GM23338 (cell line): ENCODE data around the gene UBE2R2. TPM values are rescaled to one million over a fixed set of nuclear protein-coding genes. Genes with fewer than 3 reads are reported as not detected.

Source experiments
- ATAC-seq: fragments of 200-7000 bp; cut with Tn5 transposase; 3 replicates; pipeline ENCODE4 v1.9.1; 2020
- DNase-seq: peaks from one replicate; pipeline ENCODE4 v3.0.0-alpha.2; 2015; ENCODE audit warnings: low spot score
- H2AFZ ChIP-seq: fragments of 200-600 bp; sonication (generic); 2 replicates; pipeline ENCODE4 v1.8.0; 2016; ENCODE audit warnings: antibody characterized with exemption, mild to moderate bottlenecking, moderate library complexity
- H3F3A ChIP-seq: fragments of 200-600 bp; sonication (generic); replicated peaks from 2 replicates; pipeline ENCODE4 v1.8.0; 2017; ENCODE audit warnings: antibody characterized with exemption, mixed run types, low read depth
- H3K27ac ChIP-seq: fragments of 200-600 bp; sonication (generic); 2 replicates; pipeline ENCODE4 v1.6.1; 2016; ENCODE audit warnings: low read depth
- H3K27me3 ChIP-seq: fragments of 200-600 bp; sonication (generic); 2 replicates; pipeline ENCODE4 v1.8.0; 2016; ENCODE audit warnings: mild to moderate bottlenecking, mixed run types, moderate library complexity; ENCODE audit not compliant: insufficient read depth
- H3K36me3 ChIP-seq: fragments of 200-600 bp; sonication (generic); 2 replicates; pipeline ENCODE4 v1.8.0; 2016; ENCODE audit warnings: mild to moderate bottlenecking; ENCODE audit not compliant: insufficient read depth
- H3K4me1 ChIP-seq: fragments of 200-600 bp; sonication (generic); 2 replicates; pipeline ENCODE4 v1.8.0; 2016; ENCODE audit warnings: mild to moderate bottlenecking, moderate library complexity; ENCODE audit not compliant: insufficient read depth
- H3K4me2 ChIP-seq: fragments of 200-600 bp; sonication (generic); 2 replicates; pipeline ENCODE4 v1.7.1; 2017; ENCODE audit warnings: mixed run types
- H3K4me3 ChIP-seq: fragments of 200-600 bp; sonication (generic); 2 replicates; pipeline ENCODE4 v1.6.1; 2016; ENCODE audit warnings: mixed run types
- H3K79me2 ChIP-seq: fragments of 200-600 bp; sonication (generic); replicated peaks from 2 replicates; pipeline ENCODE4 v1.8.0; 2017; ENCODE audit warnings: mild to moderate bottlenecking; ENCODE audit not compliant: insufficient read depth
- H3K9me2 ChIP-seq: fragments of 200-600 bp; sonication (generic); 2 replicates; pipeline ENCODE4 v1.8.0; 2017; ENCODE audit not compliant: insufficient read depth
- H4K20me1 ChIP-seq: fragments of 200-600 bp; sonication (generic); replicated peaks from 2 replicates; pipeline ENCODE4 v1.8.0; 2017; ENCODE audit warnings: mild to moderate bottlenecking; ENCODE audit not compliant: insufficient read depth
- H3K27ac Mint-ChIP-seq: 2 replicates; pipeline ENCODE4 v1.8.0; 2020; ENCODE audit warnings: inconsistent platforms, mild to moderate bottlenecking, moderate library complexity, mixed read lengths
- H3K27me3 Mint-ChIP-seq: 3 replicates; pipeline ENCODE4 v1.8.0; 2022; ENCODE audit warnings: low read depth, mild to moderate bottlenecking, moderate library complexity, mixed read lengths, inconsistent platforms; ENCODE audit not compliant: insufficient read depth, poor library complexity
- H3K36me3 Mint-ChIP-seq: 3 replicates; pipeline ENCODE4 v1.8.0; 2021; ENCODE audit warnings: low read depth, mild to moderate bottlenecking, inconsistent platforms, moderate library complexity, mixed read lengths
- H3K4me1 Mint-ChIP-seq: 3 replicates; pipeline ENCODE4 v1.8.0; 2020; ENCODE audit warnings: mild to moderate bottlenecking, inconsistent platforms, mixed read lengths
- H3K4me3 Mint-ChIP-seq: 3 replicates; pipeline ENCODE4 v1.8.0; 2021; ENCODE audit warnings: moderate library complexity, mild to moderate bottlenecking, inconsistent platforms, mixed read lengths
- H3K9me3 Mint-ChIP-seq: 3 replicates; pipeline ENCODE4 v1.8.0; 2020; ENCODE audit warnings: moderate library complexity, mild to moderate bottlenecking, inconsistent platforms, mixed read lengths
- CREB1 ChIP-seq: fragments of 250-450 bp; sonication (Bioruptor Pico); IDR thresholded peaks from 2 replicates; pipeline ENCODE4 v1.5.0; 2020; ENCODE audit warnings: low read depth, mild to moderate bottlenecking, moderate library complexity
- EZH2phosphoT487 ChIP-seq: fragments of 200-600 bp; sonication (generic); IDR thresholded peaks from one replicate; pipeline ENCODE4 v1.8.1; 2018; ENCODE audit warnings: antibody characterized with exemption; ENCODE audit not compliant: unreplicated experiment
- STAT1 ChIP-seq: IDR thresholded peaks from one replicate; pipeline ENCODE4 v1.6.1; 2016; ENCODE audit warnings: antibody characterized with exemption; ENCODE audit not compliant: unreplicated experiment
- ZNF114 ChIP-seq: fragments of 250-450 bp; sonication (Bioruptor Pico); IDR thresholded peaks from 2 replicates; pipeline ENCODE4 v1.5.0; 2020; ENCODE audit warnings: mild to moderate bottlenecking, moderate library complexity
- ZNF331 ChIP-seq: fragments of 250-450 bp; sonication (Bioruptor Pico); IDR thresholded peaks from 2 replicates; pipeline ENCODE4 v1.5.0; 2020; ENCODE audit warnings: low read depth, mild to moderate bottlenecking, moderate library complexity
- ZNF462 ChIP-seq: fragments of 250-450 bp; sonication (Bioruptor Pico); IDR thresholded peaks from 2 replicates; pipeline ENCODE4 v1.5.0; 2020; ENCODE audit warnings: mild to moderate bottlenecking, moderate library complexity
- polyA plus RNA-seq: library from polyadenylated mRNA; unstranded; fragments of >200 nt; fragmentation: Nextera tagmentation; extraction: Ambion mirVana; gene quantifications from 2 replicates; pipeline ENCODE4 v1.2.1, GENCODE V29; 2016
- total RNA-seq: library from RNA; depleted of rRNA; stranded (reverse); fragments of >200 nt; shearing (Covaris generic); gene quantifications from 2 replicates; pipeline ENCODE4 v1.2.3, GENCODE V29; 2014
- TF ChIP-seq, protein P1 (sequence below): IDR thresholded peaks from one replicate; pipeline ENCODE4 v1.6.1; 2018; ENCODE audit warnings: antibody characterized with exemption; ENCODE audit not compliant: unreplicated experiment
- TF ChIP-seq, protein P2 (sequence below), 2 experiments: fragments of 200-600 bp in 1 of 2; sonication (generic) in 1 of 2; conservative IDR thresholded peaks; 2 replicates each; pipeline versions ENCODE4 v1.5.1 to v1.6.1; 2016 to 2017; ENCODE audit warnings: antibody characterized with exemption in 2 of 2, low read depth in 2 of 2, mild to moderate bottlenecking in 2 of 2, moderate library complexity in 1 of 2

The UBE2R2 gene
- total and polyA plus RNA-seq, 2 experiments from 2014 or later = 23.4 to 32.5 TPM

- no peak for TF ChIP-seq CREB1 (CRISPR knock-in tag)
- TF ChIP-seq, protein P1, sequence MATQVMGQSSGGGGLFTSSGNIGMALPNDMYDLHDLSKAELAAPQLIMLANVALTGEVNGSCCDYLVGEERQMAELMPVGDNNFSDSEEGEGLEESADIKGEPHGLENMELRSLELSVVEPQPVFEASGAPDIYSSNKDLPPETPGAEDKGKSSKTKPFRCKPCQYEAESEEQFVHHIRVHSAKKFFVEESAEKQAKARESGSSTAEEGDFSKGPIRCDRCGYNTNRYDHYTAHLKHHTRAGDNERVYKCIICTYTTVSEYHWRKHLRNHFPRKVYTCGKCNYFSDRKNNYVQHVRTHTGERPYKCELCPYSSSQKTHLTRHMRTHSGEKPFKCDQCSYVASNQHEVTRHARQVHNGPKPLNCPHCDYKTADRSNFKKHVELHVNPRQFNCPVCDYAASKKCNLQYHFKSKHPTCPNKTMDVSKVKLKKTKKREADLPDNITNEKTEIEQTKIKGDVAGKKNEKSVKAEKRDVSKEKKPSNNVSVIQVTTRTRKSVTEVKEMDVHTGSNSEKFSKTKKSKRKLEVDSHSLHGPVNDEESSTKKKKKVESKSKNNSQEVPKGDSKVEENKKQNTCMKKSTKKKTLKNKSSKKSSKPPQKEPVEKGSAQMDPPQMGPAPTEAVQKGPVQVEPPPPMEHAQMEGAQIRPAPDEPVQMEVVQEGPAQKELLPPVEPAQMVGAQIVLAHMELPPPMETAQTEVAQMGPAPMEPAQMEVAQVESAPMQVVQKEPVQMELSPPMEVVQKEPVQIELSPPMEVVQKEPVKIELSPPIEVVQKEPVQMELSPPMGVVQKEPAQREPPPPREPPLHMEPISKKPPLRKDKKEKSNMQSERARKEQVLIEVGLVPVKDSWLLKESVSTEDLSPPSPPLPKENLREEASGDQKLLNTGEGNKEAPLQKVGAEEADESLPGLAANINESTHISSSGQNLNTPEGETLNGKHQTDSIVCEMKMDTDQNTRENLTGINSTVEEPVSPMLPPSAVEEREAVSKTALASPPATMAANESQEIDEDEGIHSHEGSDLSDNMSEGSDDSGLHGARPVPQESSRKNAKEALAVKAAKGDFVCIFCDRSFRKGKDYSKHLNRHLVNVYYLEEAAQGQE = no peak
- no peak for TF ChIP-seq STAT1
Measured at GRCh38 chr9:33856247-33856646, 39.3 kb downstream of the UBE2R2 start (continued).

DNA sequence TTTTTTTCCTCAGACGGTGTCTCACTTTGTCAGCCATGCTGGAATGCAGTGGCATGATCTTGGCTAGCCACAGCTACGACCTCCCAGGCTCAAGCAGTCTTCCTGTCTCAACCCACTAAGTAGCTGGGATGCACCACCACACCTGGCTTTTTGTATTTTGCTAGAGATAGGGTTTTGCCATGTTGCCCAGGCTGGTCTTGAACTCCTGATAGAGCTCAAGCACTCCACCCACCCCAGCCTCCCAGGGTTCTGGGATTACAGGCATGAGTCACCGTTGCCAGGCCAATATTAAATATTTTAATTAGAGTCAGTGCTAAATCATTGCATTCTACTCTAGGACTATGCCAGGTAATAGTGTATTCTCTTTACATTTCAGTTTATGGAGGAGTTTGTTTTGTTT is 41.5 kb downstream of the UBE2R2 start:
- peaks cover 13% of the 10 kb centered on the region for H4K20me1 ChIP-seq
- no peak for ATAC-seq
- no peak for DNase-seq

GRCh38 chr9:33860200-33860871 is 43.4 kb downstream of the UBE2R2 start:
- DNase-seq = peak; percentile 44
- Histone ChIP-seq H3F3A (no peaks in the 10 kb centered on the region), H3K4me1 (no peaks in the 10 kb centered on the region), H3K79me2 (peaks cover 98% of the 10 kb centered on the region), H3K4me2 (no peak overlapping the region), H4K20me1 (peaks cover 15% of the 10 kb centered on the region), H3K27ac (no peak overlapping the region), H3K9me2 (no peaks in the 10 kb centered on the region), H3K27me3 (no peaks in the 10 kb centered on the region), H3K36me3 (no peaks in the 10 kb centered on the region), H3K4me3 (no peak overlapping the region), H2AFZ (no peak overlapping the region)
- no peaks in the 10 kb centered on the region for H3K9me3 Mint-ChIP-seq
- peaks cover 2% of the 10 kb centered on the region for H3K27me3 Mint-ChIP-seq
- peak; percentile 61 for ATAC-seq
- TF ChIP-seq, protein P2, sequence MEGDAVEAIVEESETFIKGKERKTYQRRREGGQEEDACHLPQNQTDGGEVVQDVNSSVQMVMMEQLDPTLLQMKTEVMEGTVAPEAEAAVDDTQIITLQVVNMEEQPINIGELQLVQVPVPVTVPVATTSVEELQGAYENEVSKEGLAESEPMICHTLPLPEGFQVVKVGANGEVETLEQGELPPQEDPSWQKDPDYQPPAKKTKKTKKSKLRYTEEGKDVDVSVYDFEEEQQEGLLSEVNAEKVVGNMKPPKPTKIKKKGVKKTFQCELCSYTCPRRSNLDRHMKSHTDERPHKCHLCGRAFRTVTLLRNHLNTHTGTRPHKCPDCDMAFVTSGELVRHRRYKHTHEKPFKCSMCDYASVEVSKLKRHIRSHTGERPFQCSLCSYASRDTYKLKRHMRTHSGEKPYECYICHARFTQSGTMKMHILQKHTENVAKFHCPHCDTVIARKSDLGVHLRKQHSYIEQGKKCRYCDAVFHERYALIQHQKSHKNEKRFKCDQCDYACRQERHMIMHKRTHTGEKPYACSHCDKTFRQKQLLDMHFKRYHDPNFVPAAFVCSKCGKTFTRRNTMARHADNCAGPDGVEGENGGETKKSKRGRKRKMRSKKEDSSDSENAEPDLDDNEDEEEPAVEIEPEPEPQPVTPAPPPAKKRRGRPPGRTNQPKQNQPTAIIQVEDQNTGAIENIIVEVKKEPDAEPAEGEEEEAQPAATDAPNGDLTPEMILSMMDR (conservative IDR thresholded peaks at IDR 0.05; ENCODE audit: low read depth in 2 of 2) = peak in 1 of 2 experiments; percentile 21; a peak in 1 of 4 replicates
- no peak for TF ChIP-seq EZH2phosphoT487
- TF ChIP-seq ZNF462 (CRISPR knock-in tag) = no peak
- TF ChIP-seq ZNF114 = no peak
- peaks cover 9% of the 10 kb centered on the region; the same call in 2 of the 3 replicates for H3K36me3 Mint-ChIP-seq
- H3K27ac Mint-ChIP-seq = peak overlapping the region; percentile 21; the same call in 1 of the 2 replicates
- H3K4me1 Mint-ChIP-seq = peaks cover 2% of the 10 kb centered on the region; the same call in 2 of the 3 replicates
- H3K4me3 Mint-ChIP-seq = no peak overlapping the region

More for the DNA sequence above, 41.5 kb downstream of the UBE2R2 start:
- Histone ChIP-seq H3K4me2 (no peak overlapping the region), H3K36me3 (no peaks in the 10 kb centered on the region), H3K27ac (no peak overlapping the region), H3K4me3 (no peak overlapping the region), H2AFZ (no peak overlapping the region), H3K4me1 (no peaks in the 10 kb centered on the region), H3K9me2 (no peaks in the 10 kb centered on the region), H3K27me3 (no peaks in the 10 kb centered on the region), H3F3A (no peaks in the 10 kb centered on the region), H3K79me2 (peaks cover 98% of the 10 kb centered on the region)
- no peak overlapping the region for H3K4me3 Mint-ChIP-seq
- no peak overlapping the region for H3K27ac Mint-ChIP-seq
- H3K4me1 Mint-ChIP-seq = peaks cover 7% of the 10 kb centered on the region; the same call in 2 of the 3 replicates
- no peak for TF ChIP-seq CREB1 (CRISPR knock-in tag)
- no peak for TF ChIP-seq ZNF331 (CRISPR knock-in tag)
- H3K27me3 Mint-ChIP-seq = peaks cover 2% of the 10 kb centered on the region
- H3K9me3 Mint-ChIP-seq = no peaks in the 10 kb centered on the region
- H3K36me3 Mint-ChIP-seq = peaks cover 2% of the 10 kb centered on the region; the same call in 1 of the 3 replicates
